ENCODE results near the gene FNIP1.

FNIP1 gene

GRCh38 chr5:131749723-131750470 lies 46.9 kb downstream of the FNIP1 start:
- H3K27ac ChIP-seq, result no peak overlapping the region
- TF ChIP-seq, protein P1, sequence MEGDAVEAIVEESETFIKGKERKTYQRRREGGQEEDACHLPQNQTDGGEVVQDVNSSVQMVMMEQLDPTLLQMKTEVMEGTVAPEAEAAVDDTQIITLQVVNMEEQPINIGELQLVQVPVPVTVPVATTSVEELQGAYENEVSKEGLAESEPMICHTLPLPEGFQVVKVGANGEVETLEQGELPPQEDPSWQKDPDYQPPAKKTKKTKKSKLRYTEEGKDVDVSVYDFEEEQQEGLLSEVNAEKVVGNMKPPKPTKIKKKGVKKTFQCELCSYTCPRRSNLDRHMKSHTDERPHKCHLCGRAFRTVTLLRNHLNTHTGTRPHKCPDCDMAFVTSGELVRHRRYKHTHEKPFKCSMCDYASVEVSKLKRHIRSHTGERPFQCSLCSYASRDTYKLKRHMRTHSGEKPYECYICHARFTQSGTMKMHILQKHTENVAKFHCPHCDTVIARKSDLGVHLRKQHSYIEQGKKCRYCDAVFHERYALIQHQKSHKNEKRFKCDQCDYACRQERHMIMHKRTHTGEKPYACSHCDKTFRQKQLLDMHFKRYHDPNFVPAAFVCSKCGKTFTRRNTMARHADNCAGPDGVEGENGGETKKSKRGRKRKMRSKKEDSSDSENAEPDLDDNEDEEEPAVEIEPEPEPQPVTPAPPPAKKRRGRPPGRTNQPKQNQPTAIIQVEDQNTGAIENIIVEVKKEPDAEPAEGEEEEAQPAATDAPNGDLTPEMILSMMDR (conservative IDR thresholded peaks at IDR 0.05), result no peak
- TF ChIP-seq ZFX (IDR thresholded peaks at IDR 0.05), result no peak

DNA sequence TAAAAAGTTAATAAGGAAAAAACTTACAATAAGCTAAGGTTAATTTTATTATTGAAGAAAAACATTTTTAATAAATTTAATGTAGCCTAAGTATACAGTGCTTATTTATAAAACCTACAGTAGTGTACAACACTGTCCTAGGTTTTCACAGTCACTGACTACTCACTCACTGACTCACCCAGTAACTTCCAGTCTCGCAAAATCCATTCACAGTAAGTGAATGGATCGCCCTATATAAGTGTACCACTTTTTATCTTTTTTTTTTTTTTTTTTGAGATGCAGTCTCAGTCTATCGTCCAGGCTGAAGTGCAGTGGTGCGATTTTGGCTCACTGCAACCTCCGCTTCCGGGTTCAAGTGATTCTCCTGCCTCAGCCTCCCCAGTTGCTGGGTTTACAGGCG lies 47.7 kb downstream of the FNIP1 start:
- TF ChIP-seq, protein P1 (conservative IDR thresholded peaks at IDR 0.05), result no peak
- no peak for TF ChIP-seq ZFX (IDR thresholded peaks at IDR 0.05)
- no peak overlapping the region for H3K27ac ChIP-seq

GRCh38 chr5:131747180-131748105 lies 49.4 kb downstream of the FNIP1 start:
- TF ChIP-seq ZFX (IDR thresholded peaks at IDR 0.05), result no peak
- TF ChIP-seq, protein P1 (conservative IDR thresholded peaks at IDR 0.05), result no peak
- no peak overlapping the region for H3K27ac ChIP-seq

GRCh38 chr5:131746423-131746822 lies 50.4 kb downstream of the FNIP1 start:
- no peak for TF ChIP-seq ZFX (IDR thresholded peaks at IDR 0.05)
- TF ChIP-seq, protein P1 (conservative IDR thresholded peaks at IDR 0.05), result no peak
- no peak overlapping the region for H3K27ac ChIP-seq

GRCh38 chr5:131745703-131746102 lies 51.1 kb downstream of the FNIP1 start:
- no peak overlapping the region for H3K27ac ChIP-seq
- TF ChIP-seq ZFX (IDR thresholded peaks at IDR 0.05), result no peak
- TF ChIP-seq, protein P1 (conservative IDR thresholded peaks at IDR 0.05), result no peak

GRCh38 chr5:131745155-131745554 lies 51.7 kb downstream of the FNIP1 start:
- TF ChIP-seq ZFX (IDR thresholded peaks at IDR 0.05), result no peak

DNA sequence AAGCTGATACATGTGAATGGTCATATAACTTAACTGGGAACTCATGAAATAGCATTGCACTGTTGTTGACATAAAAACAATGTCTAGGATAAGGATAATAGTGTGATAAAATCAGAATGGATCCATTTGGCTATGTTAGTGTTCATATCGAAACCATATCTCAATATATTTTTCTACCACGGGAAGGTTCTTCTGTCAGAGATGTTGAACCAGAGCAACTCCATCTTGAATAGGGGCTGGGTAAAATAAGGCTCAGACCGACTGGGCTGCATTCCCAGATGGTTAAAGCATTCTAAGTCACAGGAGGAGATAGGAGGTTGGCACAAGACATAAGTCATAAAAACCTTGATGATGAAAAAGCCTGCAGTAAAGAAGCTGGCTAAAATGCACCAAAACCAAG lies 56.3 kb downstream of the FNIP1 start:
- TF ChIP-seq ZFX (IDR thresholded peaks at IDR 0.05), result no peak
- TF ChIP-seq, protein P1 (conservative IDR thresholded peaks at IDR 0.05), result no peak
- no peak overlapping the region for H3K27ac ChIP-seq

More at GRCh38 chr5:131745155-131745554, 51.7 kb downstream of the FNIP1 start:
- no peak overlapping the region for H3K27ac ChIP-seq

Data from C4-2B (cell line).